ENCODE results near the gene SRRM4. TPM values are rescaled to one million over a fixed set of nuclear protein-coding genes. Genes with fewer than 3 reads are reported as not detected.

The SRRM4 gene
- total RNA-seq, 1 donor from 2014 or later, result not detected

- DNase-seq (ENCODE audit: low read depth in 2 of 2), result no peak
Observed at GRCh38 chr12:119117936-119118335, 136.6 kb downstream of the SRRM4 start.

GRCh38 chr12:119118625-119119024 lies 137.3 kb downstream of the SRRM4 start:
- no peak for DNase-seq (ENCODE audit: low read depth in 2 of 2)

DNA sequence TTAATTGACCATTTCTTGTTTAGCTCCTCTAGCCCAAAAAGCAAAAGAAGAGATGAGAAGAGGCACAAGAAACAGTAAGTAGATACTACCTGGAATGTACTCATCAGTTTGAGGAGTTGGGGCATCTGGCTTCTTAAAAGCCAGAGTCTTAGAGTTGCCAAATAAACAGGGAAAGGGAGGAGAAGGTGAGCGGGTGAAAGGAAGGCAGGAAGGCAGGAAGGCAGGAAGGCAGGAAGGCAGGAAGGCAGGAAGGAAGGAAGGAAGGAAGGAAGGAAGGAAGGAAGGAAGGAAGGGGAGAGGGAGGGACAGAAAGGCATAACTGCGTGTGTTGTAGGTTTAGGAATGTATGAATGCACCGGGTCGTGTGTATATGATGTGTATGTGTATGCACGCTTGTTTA lies 140.7 kb downstream of the SRRM4 start:
- no peak for DNase-seq (ENCODE audit: low read depth in 2 of 2)

DNA sequence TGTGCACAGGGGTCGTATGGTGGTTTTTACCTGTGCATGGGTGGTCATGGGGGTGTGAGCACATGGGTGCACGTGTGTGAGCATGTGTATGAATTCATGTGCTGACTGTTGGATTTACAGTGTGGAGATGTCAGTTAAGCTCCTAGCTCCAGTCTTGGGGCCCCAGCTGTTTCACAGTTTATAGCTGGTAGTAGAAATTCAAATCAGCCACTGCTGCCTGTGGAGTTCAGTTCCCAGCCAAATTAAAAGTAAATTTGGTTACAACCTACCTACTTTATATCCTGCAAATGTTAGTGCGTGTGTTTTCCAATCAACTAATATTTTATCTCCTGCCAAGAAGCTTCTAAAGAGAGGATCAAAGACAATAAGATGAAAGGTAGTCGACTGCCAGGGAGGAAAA lies 141.4 kb downstream of the SRRM4 start:
- no peak for DNase-seq (ENCODE audit: low read depth in 2 of 2)

- no peak for DNase-seq (ENCODE audit: low read depth in 2 of 2)
Observed at GRCh38 chr12:119128527-119128926, 147.2 kb downstream of the SRRM4 start.

- DNase-seq (ENCODE audit: low read depth in 2 of 2), result no peak
Observed at GRCh38 chr12:119129827-119130434, 148.6 kb downstream of the SRRM4 start.

DNA sequence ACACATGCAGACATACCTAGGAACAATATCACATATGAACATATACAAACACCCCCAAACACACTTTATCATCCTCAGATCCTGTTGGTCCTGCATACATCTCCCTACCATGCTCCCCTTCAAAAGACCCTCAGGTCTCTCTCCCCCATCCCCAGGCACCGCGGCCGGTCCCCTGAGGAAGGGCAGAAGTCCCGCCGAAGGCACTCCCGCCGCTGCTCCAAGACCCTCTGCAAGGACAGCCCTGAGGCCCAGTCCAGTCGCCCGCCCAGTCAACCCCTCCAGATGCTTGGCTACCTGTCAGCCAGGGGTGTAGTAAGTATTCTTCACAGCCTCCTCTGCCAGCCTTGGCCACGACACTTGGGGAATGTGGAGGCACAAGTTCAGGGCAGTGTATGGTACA lies 149.2 kb downstream of the SRRM4 start:
- DNase-seq (ENCODE audit: low read depth in 2 of 2), result no peak

DNA sequence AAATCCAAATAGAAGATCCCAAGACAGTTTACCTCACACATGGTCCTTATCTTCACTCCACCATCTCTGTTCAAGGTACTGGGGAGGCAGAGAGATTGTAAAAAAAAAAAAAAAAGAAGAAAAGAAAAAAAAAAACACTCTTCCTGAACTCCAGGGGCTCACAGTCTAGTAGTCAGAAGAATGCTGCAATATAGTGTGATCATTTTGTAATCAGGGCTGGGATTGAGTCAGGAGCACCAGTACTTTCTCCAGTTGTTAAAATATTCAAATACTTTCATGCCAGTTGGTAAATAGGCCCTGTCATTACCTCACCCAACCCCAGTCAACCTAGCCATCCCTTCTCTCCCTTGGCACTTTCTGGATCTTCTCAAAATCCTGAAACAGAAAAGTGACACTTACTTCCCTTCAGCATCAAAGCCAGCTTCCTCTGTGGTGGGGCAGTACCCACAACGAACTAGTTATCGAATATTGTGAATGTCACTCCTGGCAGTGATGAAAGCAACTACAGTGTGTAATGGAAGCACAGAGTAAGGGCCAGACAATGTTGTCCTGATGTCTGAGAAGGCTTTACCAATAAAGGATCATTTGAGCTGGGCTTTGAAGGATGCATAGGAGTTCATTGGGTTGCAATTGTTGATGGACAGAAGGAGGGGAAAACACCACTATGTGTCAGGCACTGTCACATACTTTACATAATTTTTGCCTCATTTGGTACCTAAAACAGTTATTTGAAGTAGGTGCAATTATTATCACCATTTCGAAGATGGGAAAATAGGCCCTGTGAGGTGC lies 153.1 kb downstream of the SRRM4 start:
- DNase-seq (ENCODE audit: low read depth in 2 of 2), result no peak

DNA sequence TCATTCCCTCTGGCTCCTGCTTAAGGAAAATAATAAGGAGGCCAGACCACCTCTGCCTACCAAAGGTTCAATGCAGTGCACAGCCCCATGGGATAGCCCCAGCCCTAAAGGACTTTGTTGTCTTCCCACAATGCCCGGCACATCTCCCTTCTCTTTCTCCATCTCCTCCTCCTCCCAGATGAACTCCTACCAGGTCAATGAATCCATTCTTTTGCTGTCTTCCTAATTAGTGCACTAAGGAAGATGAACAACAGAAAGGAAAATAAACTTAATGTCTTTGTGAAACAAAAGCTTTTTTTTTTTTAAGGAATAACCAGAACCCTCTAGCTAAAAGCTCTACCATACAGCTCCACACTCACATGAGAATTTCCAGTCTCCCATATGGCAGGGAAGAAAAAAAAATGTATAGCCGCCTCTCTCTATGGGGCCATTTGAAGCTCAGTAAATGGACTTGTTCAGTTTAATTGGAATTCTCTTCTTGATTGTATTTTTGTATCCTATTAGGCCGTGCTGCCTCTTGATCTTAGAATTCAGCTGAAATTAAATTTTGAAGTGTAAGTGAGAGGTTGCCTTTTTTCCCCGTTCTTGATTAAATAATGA lies 155.6 kb downstream of the SRRM4 start:
- no peak for DNase-seq (ENCODE audit: low read depth in 2 of 2)

- no peak for DNase-seq (ENCODE audit: low read depth in 2 of 2)
Observed at GRCh38 chr12:119139448-119139847, 158.1 kb downstream of the SRRM4 start.

DNA sequence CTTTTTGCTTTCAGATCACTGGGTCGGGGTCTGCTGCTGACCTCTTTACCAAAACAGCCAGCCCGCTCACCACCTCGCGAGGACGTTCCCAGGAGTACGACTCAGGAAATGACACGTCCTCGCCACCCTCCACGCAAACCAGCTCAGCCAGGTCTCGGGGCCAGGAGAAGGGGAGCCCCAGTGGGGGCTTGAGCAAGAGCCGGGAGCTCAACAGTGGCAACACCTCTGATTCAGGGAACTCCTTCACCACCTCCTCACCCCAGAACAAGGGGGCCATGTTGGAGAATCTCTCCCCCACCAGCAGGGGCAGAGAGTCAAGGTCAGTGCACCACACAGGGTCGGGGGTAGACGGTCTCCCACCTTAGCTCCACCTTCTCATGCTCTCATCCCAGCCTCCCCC lies 164.0 kb downstream of the SRRM4 start:
- no peak for DNase-seq (ENCODE audit: low read depth in 2 of 2)

DNA sequence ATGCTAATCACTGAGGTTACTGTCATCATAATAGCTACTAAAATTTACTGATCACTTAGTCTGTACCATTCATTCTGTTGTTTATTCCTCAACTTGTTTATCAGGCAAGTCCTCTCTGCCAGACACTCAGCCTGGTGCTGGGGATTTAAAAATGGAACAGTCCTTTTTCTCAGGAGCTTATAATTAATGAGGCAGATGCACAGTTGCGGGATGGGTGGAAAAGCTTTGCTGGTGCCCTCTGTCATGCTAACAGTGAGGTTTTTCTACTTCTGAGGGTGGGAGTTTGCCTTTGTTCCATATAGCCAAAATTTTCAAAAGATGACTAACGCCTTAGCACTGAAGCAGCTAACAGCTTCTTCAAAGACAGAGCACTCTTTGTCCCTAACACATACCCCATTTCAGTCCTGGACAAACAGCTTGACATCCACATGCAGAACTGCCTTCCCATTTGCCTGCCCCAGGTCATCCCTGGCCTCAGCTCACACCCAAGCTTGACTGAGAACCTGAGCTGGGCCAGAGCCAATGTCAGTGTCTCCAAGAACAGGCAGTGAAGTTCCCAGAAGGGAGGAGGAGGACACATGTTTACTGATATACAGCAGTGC lies 166.6 kb downstream of the SRRM4 start:
- no peak for DNase-seq (ENCODE audit: low read depth in 2 of 2)

DNA sequence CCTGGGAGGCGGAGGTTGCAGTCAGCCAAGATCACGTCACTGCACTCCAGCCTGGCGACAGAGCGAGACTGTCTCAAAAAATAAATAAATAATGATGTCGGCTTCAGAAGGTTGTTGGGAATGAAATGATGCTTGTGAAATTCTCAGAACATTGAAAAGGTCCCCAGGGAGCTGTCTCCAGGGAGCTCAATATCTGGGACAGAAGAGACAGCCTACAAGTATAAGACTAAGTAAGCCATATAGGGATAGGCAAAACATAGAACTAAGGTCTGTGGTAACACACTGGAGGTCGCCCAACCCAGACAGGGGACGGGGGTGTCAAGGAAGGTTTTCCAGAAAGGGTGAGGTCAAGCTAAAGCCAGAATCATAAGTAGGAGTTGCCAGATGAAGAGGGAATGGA lies 167.9 kb downstream of the SRRM4 start:
- no peak for DNase-seq (ENCODE audit: low read depth in 2 of 2)

GRCh38 chr12:119151445-119152026 lies 170.2 kb downstream of the SRRM4 start:
- no peak for DNase-seq (ENCODE audit: low read depth in 2 of 2)

DNA sequence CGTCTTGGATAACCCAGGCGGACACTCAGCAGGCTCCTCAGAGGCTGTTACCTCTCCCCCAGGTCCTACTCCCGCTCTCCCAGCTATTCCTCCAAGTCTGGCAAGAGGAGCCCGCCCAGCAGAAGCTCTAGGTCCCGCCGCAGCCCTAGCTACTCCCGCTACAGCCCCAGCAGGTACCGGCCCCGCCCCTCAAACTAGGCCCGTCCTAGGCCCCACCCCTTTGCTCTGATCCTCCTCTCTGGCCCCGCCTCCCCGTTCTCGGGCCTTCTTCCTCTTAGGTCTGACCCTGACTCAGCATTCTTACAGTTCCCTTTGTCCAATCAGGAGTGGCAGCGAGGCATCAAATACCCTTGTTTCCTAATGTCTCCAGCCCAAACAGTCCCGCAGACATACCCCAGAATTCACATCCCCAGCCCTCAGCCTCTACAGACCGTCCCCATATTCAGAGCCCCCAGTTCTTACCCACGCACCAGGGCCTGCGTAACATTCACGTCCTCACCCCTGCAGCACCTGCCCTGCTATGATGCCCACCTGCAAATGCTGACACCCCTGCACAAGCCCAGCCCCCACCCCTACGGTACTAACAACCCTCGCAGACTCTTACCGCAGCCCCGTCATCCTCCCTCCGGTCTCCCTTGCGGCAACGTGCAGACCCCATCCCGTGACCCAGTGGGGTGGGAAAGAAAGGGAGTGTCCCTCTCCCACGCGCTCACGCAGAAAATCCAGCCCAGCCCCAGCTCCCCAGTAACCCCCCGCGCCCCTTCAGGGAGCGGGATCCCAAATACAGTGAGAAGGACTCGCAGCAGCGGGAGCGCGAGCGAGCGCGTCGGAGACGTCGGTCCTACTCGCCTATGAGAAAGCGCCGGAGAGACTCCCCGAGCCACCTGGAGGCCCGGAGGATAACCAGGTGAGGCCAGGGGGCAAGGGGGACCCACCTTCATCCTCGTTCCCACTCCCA lies 172.4 kb downstream of the SRRM4 start:
- peak in 1 of 2 donors; percentile 49 for DNase-seq (ENCODE audit: low read depth in 2 of 2)

DNA sequence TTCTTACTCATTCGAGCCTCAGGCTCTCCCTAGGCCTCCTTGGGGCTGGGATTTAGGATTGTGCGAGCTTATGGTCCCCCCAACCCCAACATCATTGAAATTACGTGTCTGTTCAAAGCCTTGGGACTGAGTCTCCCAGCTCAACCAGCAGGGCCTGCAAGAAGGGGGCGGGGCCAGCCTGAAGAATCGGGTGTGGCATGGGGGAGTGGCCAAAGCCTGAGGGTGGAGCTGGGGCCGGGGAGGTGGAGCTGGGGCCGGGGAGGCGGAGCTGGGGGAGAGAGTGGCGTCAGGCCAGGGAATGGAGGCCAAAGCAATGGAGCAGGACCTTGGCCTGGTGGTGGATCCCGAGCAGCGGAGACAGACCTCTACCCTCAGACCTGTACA lies 173.1 kb downstream of the SRRM4 start:
- DNase-seq (ENCODE audit: low read depth in 2 of 2), result peak in 1 of 2 donors; percentile 20

DNA sequence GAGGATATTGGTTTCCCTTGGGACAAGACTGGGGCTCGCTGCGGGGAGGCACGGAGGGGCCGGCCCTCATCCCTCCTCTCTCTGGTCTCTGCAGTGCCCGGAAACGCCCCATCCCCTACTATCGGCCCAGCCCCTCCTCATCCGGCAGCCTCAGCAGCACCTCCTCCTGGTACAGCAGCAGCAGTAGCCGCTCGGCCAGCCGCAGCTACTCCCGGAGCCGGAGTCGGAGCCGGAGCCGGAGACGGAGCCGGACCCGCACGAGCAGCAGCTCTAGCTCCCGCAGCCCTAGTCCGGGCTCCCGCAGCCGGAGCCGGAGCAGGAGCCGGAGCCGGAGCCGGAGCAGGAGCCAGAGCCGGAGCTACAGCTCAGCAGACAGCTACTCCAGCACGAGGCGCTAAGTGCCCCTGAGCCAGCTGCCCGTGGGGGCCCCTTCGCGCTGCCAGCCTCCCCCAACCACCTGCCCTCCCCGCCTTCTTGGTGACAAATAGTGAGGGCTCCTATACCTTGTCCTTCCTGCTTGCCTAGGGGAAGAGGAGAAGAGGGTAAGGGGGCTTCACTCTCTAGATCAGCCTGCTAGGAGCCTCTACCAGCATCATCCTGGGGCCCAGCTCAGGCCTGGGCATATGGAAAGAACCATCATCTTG lies 175.2 kb downstream of the SRRM4 start:
- DNase-seq (ENCODE audit: low read depth in 2 of 2), result no peak

DNA sequence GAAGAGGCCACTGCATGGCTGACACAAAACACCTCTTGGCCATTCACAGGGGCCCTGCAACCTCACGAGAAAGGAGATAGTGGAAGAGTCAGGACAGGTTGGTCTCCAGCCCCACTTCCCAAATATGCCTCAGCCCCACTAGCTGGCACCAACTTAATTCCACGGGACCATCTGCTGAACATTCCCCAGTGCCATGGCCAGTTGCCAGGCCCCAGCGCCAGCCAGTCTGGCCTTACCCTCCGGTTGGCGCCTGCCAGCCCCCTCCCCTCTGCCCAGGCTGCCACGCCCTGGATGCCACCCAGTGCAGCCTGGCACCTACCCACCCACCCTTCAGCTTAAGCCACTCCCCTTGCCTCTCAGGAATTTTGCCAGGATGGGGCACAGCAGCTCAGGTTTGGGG lies 176.2 kb downstream of the SRRM4 start:
- no peak for DNase-seq (ENCODE audit: low read depth in 2 of 2)

DNA sequence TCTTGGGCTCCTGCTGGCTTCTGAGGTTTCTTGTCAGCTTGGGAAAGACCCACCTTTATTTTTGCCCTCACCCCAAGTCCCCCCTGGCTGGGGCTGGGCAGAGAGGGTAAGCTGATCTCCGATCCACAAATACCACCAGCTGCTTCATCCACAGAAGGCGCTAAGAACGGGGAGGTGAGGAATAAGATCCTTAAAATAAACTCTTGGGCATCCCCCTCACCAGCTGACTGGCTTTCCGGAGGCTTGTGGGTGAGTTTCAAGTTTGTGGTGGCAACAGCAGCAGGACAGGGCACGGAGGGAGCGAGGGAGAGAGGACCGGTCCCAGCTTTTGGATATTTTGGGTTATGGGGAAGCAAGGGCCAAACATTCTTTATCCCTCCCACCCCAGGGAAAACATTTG lies 176.6 kb downstream of the SRRM4 start:
- DNase-seq (ENCODE audit: low read depth in 2 of 2), result no peak

DNA sequence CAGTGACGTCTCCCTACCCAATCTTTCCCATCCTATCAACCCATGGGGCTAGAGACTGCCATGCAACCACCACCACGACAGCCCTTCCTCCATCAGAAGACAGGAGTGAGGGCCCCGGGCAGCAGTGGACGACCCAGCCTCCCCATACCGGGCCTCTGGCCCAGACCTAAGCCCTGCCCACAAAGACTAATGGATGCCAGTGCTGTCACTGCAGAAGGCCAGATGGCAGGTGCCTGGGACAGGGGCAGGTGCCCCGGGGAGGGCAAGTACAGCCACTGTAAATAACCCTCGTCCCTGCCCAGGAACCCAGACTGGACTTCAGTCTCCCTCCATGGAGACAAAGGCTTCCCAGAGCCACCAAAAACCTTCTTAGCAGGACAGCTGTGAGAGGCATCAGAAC lies 177.1 kb downstream of the SRRM4 start:
- no peak for DNase-seq (ENCODE audit: low read depth in 2 of 2)

DNA sequence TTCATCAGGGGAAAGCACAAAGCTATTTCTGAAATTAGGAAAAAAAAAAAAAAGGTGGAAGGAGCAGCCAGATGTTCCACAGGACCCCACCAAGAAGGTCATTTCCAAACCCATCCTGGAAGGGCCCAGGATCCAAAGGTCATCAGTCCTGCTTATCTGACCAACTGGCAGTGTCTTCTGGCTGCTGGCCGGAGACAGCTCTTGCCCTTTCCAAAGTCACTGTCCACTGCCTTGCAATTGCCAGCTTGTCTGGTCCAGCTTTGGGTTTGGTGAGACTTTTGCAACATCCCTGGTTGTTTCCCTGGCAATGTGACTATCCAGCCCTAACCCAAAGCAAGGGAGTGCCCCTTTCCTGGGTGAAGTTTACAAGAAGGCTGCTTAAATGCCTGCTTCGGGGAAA lies 178.5 kb downstream of the SRRM4 start:
- no peak for DNase-seq (ENCODE audit: low read depth in 2 of 2)

Measured in dermis microvascular lymphatic vessel endothelial cell (primary cell).